Activated T-cell treated with anti-CD3 and anti-CD28 coated beads, Interleukin-2, amount 50 U/mL, for 48 hours (primary cell): ENCODE measurements around the gene ASB6.

Experiments used
- DNase-seq, 2 experiments: peaks; one replicate each; pipeline ENCODE4 v3.0.0-alpha.2; 2020

The ASB6 gene

GRCh38 chr9:129623331-129623730 lies 18.6 kb downstream of the ASB6 start:
- no peak for DNase-seq

GRCh38 chr9:129620669-129621295 lies 21.2 kb downstream of the ASB6 start, which contains the start of gene C9orf50:
C9orf50 (minus strand) TSS chr9:129621101; CDS start chr9:129620574, 527 bp downstream.
- DNase-seq: no peak

- DNase-seq: peak in 1 of 2 experiments; percentile 41
These were observed 21.9 kb downstream of the ASB6 start for GRCh38 chr9:129619787-129620668.

GRCh38 chr9:129617167-129617566 lies 24.8 kb downstream of the ASB6 start:
- DNase-seq: no peak

- DNase-seq: no peak
These were observed 26.3 kb downstream of the ASB6 start for GRCh38 chr9:129615407-129616285.

- no peak for DNase-seq
These were observed 27.0 kb downstream of the ASB6 start for GRCh38 chr9:129614932-129615331.

GRCh38 chr9:129613520-129614175 lies 28.3 kb downstream of the ASB6 start:
- no peak for DNase-seq

GRCh38 chr9:129612815-129613519 lies 29.0 kb downstream of the ASB6 start:
- DNase-seq: no peak

- no peak for DNase-seq
These were observed 29.8 kb downstream of the ASB6 start for GRCh38 chr9:129612123-129612522.

GRCh38 chr9:129611307-129611800 lies 30.6 kb downstream of the ASB6 start:
- DNase-seq: no peak

- peak; percentile 85 to 87 for DNase-seq
These were observed 31.3 kb downstream of the ASB6 start for GRCh38 chr9:129610473-129611306.

- DNase-seq: no peak
These were observed 31.8 kb downstream of the ASB6 start for GRCh38 chr9:129610213-129610472.

GRCh38 chr9:129609486-129610212 lies 32.3 kb downstream of the ASB6 start:
- peak; percentile 53 to 62 for DNase-seq

GRCh38 chr9:129608561-129609481 lies 33.1 kb downstream of the ASB6 start:
- no peak for DNase-seq

- DNase-seq: no peak
These were observed 34.9 kb downstream of the ASB6 start for GRCh38 chr9:129607027-129607387.

- no peak for DNase-seq
These were observed 35.6 kb downstream of the ASB6 start for GRCh38 chr9:129606161-129607026.

- DNase-seq: no peak
These were observed 37.2 kb downstream of the ASB6 start for GRCh38 chr9:129604766-129605163.

GRCh38 chr9:129604056-129604765 lies 37.7 kb downstream of the ASB6 start:
- no peak for DNase-seq
